HG03103 (cell line): ENCODE results near the gene MYO6.

ENCODE experiments used
- ATAC-seq: cut with Tn5 transposase; IDR thresholded peaks from one replicate; pipeline ENCODE4 v1.9.1; 2021; ENCODE audit warnings: low read depth; ENCODE audit not compliant: unreplicated experiment

The MYO6 gene

GRCh38 chr6:75937846-75938245 is 188.8 kb downstream of the MYO6 start:
- ATAC-seq, result no peak

GRCh38 chr6:75940564-75940963 is 191.5 kb downstream of the MYO6 start:
- ATAC-seq, result no peak

DNA sequence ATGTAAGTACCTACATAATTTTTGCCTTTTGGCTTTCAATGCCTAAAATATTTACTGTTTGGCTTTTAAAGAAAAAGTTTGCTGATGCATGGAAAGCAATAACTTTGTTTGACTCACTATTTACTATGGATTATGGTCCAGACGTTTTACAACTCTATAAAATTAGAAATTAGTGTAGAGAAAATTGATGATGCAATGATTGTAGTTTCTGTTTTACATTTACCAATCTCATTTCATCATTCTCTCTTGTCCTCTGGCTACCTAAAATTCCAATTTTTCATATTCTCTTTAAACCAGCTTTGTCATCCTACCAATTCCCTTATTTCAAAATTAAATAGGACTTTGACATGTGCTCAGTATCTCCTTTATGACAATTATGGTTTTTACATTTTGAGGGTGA is 192.5 kb downstream of the MYO6 start:
- no peak for ATAC-seq

DNA sequence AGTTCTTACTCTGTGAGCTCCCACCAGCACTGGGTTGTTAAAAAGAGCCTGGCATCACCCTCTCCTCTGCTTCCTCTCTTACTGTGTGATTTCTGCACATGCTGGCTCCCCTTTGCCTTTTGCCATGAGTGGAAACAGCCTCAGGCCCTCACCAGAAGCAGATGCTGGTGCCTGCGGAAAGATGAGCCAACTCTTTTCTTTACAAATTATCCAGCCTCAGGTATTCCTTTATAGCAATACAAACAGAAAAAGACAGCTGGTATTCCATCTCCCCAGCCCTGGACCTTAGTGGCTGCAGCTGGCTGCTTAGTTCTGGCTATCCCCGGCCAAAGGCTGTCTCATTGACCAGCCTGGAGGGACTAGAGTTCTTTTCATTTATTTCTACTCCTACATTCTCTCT is 194.3 kb downstream of the MYO6 start:
- ATAC-seq, result no peak

- ATAC-seq, result peak; percentile 67
Measured at GRCh38 chr6:75946146-75946831, 197.2 kb downstream of the MYO6 start.

- no peak for ATAC-seq
Measured at GRCh38 chr6:75947935-75948334, 198.9 kb downstream of the MYO6 start.

- no peak for ATAC-seq
Measured at GRCh38 chr6:75952128-75952527, 203.1 kb downstream of the MYO6 start.

- ATAC-seq, result no peak
Measured at GRCh38 chr6:75963569-75963968, 214.5 kb downstream of the MYO6 start.

- no peak for ATAC-seq
Measured at GRCh38 chr6:75968143-75968542, 219.1 kb downstream of the MYO6 start.
